ENCODE data around the gene ZNF79.
A peak's percentile ranks its signal among the peaks of the same experiment; 100 is the strongest.

Gene ZNF79

GRCh38 chr9:127423934-127424675 lies at the start of gene ZNF79:
TSS of gene ZNF79 (plus strand) at chr9:127424382. CDS start at chr9:127424788, 406 bp downstream.
- DNase-seq (ENCODE audit: low read depth): peak; percentile 52

GRCh38 chr9:127380479-127380878 lies 43.7 kb upstream of the ZNF79 start:
- DNase-seq (ENCODE audit: low read depth): no peak

DNA sequence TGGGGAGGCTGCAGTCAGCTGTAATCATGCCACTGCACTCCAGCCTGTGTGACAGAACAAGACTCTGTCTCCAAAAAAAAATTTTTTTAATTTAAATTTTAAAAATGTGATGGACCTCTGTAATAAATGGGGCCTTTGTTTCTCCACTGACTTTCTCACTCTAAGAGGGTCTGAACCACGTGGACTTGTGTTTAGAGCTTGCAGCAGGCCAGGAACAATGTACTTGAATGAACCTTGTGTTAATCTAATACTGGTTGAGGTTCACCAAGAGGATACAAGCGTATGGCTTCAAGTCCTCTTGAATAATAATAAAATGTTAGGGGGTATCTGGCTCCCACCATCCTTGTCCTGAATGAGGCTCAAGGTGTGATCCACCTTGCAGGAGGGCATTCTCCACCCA lies 41.6 kb upstream of the ZNF79 start:
- DNase-seq (ENCODE audit: low read depth): no peak

DNA sequence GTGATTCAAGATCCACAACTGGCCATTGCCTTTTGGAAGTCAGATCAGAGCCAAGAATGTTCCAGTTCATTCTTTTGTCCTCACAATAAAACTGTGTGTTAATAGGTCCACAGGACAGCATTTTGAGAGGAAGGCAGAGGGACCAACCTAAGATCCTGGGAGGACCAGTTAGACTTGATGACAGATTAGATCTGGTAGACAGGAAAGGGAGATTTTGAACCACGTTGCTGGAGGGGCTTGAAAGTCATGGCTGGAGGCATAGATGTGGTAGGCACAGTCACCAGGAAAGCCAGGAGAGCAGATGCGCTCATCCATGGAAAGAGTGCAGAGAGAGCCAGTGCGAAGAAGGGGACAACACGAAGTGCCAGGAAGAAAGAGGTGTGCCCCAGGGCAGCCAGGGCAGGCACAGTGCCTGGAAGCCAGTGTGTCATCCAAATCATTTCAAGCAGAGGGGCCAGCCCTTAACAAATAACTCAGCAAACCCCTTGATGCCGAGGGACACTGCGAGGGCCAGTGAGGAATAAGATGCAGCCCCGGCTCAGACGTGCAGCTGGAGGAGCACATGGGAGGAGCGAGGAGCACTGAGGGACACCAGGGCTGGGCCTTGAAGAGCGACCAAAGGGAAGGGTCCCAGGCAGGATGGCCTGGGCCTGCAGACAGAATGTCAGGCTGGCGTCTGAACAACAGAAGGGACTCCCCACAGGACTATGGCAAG lies 40.0 kb upstream of the ZNF79 start:
- no peak for DNase-seq (ENCODE audit: low read depth)

- DNase-seq (ENCODE audit: low read depth): no peak
Measured at GRCh38 chr9:127384901-127385300, 39.3 kb upstream of the ZNF79 start.

GRCh38 chr9:127386249-127386648 lies 37.9 kb upstream of the ZNF79 start:
- DNase-seq (ENCODE audit: low read depth): no peak

DNA sequence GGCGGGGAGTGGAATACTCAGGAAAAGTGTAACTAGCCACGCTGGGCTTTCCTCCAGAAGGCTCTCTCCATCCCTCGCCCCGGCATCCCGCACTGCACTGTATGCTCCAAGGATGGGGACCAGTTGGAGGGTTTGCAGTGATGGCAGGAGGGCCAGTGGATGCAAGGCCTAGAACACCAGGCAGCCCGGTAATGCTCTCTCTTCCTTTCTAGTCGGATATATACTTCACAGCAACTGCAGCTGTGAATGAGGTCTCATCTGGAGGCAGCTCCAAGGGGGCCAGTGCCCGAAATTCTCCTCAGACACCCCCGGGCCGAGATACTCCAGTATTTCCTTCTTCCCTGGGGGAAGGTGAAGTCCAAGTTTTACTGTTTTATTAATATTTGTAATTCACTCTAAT lies 37.2 kb upstream of the ZNF79 start:
- DNase-seq (ENCODE audit: low read depth): no peak

DNA sequence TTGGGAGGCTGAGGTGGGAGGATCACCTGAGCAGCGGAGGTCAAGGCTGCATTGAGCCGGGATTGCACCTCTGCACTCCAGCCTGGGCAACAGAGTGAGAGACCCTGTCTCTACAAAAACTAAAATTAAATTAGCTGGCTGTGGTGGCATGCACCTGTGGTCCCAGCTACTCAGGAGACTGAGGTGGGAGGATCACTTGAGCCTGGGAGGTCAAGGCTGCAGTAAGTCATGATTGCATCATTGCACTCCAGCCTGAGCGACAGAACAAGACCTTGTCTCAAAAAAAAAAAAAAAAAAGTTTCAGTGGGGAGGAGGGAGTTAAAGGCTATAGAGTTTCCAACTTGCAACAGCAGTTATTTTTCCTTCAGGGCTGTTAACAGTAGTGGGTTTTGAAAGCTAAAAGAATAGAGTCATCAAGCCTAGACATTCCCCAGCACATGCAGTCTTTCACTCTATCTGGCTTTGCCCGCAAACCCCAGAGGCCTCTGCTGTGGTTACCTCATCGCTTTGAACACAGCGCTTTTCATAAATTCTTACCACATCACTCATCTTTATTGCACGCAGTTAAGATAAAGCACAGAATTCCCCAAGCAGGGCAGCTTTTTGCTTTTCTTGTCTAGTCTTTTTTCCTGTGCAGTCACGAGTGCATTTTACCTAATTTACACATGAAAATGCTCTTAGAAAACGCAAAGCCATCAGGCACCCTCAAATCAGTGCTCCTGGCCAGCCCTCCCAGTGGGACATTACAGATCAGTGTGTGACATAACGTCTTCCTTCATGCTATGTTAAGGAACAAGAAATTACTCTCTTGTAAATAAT lies 35.9 kb upstream of the ZNF79 start:
- DNase-seq (ENCODE audit: low read depth): peak; percentile 84

DNA sequence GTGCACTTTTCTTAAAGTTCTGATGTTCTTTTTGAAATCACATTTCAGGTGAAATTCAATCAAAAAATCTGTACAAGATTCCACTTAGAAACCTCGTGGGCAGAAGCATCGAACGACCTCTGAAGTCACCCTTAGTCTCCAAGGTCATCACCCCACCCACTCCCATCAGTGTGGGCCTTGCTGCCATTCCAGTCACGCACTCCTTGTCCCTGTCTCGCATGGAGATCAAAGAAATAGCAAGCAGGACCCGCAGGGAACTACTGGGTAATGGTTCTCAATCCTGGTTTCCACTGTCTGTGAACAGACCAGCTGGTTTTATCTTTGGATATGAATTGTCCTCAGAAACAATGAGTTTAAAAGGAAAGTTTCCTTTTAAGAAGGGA lies 35.3 kb upstream of the ZNF79 start:
- no peak for DNase-seq (ENCODE audit: low read depth)

- DNase-seq (ENCODE audit: low read depth): no peak
Measured at GRCh38 chr9:127389381-127390247, 34.6 kb upstream of the ZNF79 start.

GRCh38 chr9:127390248-127390545 lies 34.0 kb upstream of the ZNF79 start:
- no peak for DNase-seq (ENCODE audit: low read depth)

- no peak for DNase-seq (ENCODE audit: low read depth)
Measured at GRCh38 chr9:127390563-127390962, 33.6 kb upstream of the ZNF79 start.

GRCh38 chr9:127392166-127392565 lies 32.0 kb upstream of the ZNF79 start:
- no peak for DNase-seq (ENCODE audit: low read depth)

- no peak for DNase-seq (ENCODE audit: low read depth)
Measured at GRCh38 chr9:127392976-127393375, 31.2 kb upstream of the ZNF79 start.

GRCh38 chr9:127393645-127394044 lies 30.5 kb upstream of the ZNF79 start:
- no peak for DNase-seq (ENCODE audit: low read depth)

DNA sequence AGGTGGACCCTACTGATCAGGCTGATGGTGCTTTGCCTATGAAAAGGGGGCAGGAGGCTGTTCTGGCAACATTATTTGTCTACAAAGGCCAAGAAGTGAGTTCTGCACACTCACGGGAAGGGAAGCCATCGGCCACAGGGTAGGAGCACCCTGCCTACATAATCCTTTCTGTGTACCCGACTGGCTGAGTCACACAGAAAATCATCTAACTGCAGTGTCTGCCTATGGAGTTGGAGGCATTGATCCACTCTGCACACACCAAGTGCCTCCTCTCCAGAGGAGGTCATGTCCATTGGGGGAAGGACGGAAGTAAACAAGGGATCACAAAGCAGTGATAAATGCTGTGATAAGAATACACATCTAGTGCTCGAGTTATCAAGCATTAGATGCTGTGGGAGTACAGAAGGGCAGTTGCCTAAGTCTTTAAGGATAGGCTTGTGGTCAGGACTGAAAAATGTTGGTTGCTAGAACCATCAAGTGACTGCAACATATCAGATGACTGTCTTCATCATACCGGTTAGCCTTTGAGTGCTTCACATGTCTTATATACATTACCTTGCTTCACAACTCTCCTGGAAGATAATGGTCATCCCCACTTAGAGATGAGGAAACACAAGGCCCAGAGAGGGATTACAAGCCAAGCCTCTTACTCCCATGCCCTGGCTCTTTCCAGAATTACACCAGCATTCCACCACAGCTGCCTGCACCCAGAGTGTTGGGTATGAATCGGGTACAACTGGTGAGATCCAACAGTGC lies 28.5 kb upstream of the ZNF79 start:
- DNase-seq (ENCODE audit: low read depth): no peak

- no peak for DNase-seq (ENCODE audit: low read depth)
Measured at GRCh38 chr9:127396253-127396807, 27.9 kb upstream of the ZNF79 start.

GRCh38 chr9:127396808-127397645 lies 27.2 kb upstream of the ZNF79 start, which contains the start of gene SLC2A8:
TSS of gene SLC2A8 (plus strand) at chr9:127397169. CDS start at chr9:127397231, 62 bp downstream.
- peak; percentile 89 for DNase-seq (ENCODE audit: low read depth)

DNA sequence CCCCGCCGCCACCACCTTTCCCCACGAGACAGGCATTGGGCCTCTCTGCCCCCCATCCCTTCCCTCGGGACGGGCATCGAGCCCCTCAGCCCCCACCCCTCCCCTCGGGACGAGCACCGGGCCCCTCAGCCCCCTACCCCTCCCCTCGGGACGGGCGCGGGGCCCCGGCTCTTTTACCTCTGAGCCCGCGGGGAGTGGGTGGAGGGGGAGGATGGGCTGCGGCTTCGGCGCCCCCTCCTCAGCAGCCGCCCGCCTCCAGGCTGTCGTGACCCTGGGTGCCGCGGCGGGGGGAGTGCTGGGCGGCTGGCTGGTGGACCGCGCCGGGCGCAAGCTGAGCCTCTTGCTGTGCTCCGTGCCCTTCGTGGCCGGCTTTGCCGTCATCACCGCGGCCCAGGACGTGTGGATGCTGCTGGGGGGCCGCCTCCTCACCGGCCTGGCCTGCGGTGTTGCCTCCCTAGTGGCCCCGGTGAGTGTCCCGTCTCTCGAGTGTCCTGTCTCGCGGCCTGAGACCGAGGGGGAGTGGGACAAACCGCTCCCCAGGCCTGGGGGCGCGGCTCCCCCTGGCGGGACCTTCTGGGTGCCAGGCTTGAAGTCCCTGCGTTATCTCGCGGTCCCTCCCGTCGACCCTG lies 26.4 kb upstream of the ZNF79 start:
- DNase-seq (ENCODE audit: low read depth): no peak
